HCT116 (cell line): ENCODE data around the gene RBM47.
A peak's percentile ranks its signal among the peaks of the same experiment; 100 is the strongest.

ENCODE experiments used
- CBX3 ChIP-seq: IDR thresholded peaks from 2 replicates; pipeline ENCODE4 v1.6.1; 2012; ENCODE audit warnings: low read depth
- EZH2 ChIP-seq: fragments of 200-600 bp; sonication (generic); IDR thresholded peaks from 2 replicates; pipeline ENCODE4 v1.6.1; 2017; ENCODE audit warnings: antibody characterized with exemption, mixed run types
- POLR2A ChIP-seq: IDR thresholded peaks from 2 replicates; pipeline ENCODE4 v1.7.0; 2011; ENCODE audit warnings: borderline replicate concordance; ENCODE audit not compliant: insufficient read depth, insufficient read length; ENCODE audit errors: extremely low read depth
- SIN3A ChIP-seq: IDR thresholded peaks from 2 replicates; pipeline ENCODE4 v1.6.1; 2012; ENCODE audit warnings: low read depth
- SRF ChIP-seq: IDR thresholded peaks from 2 replicates; pipeline ENCODE4 v1.6.1; 2012; ENCODE audit warnings: low read depth
- YY1 ChIP-seq: IDR thresholded peaks from 2 replicates; pipeline ENCODE4 v1.6.1; 2011; ENCODE audit warnings: low read length, low read depth, moderate library complexity, mild to moderate bottlenecking; ENCODE audit not compliant: insufficient replicate concordance; ENCODE audit errors: extremely low read depth
- TF ChIP-seq, protein P1 (sequence below), 3 experiments: fragments of 200-600 bp in 1 of 3; sonication (generic) in 1 of 3; IDR thresholded peaks in 2 of 3; conservative IDR thresholded peaks in 1 of 3; 2 replicates each; pipeline ENCODE4 v1.5.1; 2012 to 2017; ENCODE audit warnings: low read depth in 2 of 3, low read length in 2 of 3, antibody characterized with exemption in 1 of 3, borderline replicate concordance in 1 of 3, control low read depth in 1 of 3, mild to moderate bottlenecking in 1 of 3, mixed read lengths in 1 of 3, mixed run types in 1 of 3, moderate library complexity in 1 of 3; ENCODE audit not compliant: insufficient read depth in 1 of 3

GRCh38 chr4:40630335-40631021 is 814 bp upstream of the RBM47 start:
- TF ChIP-seq, protein P1, sequence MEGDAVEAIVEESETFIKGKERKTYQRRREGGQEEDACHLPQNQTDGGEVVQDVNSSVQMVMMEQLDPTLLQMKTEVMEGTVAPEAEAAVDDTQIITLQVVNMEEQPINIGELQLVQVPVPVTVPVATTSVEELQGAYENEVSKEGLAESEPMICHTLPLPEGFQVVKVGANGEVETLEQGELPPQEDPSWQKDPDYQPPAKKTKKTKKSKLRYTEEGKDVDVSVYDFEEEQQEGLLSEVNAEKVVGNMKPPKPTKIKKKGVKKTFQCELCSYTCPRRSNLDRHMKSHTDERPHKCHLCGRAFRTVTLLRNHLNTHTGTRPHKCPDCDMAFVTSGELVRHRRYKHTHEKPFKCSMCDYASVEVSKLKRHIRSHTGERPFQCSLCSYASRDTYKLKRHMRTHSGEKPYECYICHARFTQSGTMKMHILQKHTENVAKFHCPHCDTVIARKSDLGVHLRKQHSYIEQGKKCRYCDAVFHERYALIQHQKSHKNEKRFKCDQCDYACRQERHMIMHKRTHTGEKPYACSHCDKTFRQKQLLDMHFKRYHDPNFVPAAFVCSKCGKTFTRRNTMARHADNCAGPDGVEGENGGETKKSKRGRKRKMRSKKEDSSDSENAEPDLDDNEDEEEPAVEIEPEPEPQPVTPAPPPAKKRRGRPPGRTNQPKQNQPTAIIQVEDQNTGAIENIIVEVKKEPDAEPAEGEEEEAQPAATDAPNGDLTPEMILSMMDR (IDR thresholded peaks at IDR 0.05 in 2 of 3, conservative IDR thresholded peaks at IDR 0.05 in 1 of 3; ENCODE audit: borderline replicate concordance in 1 of 3, insufficient read depth in 1 of 3, low read depth in 2 of 3, low read length in 2 of 3): no peak
- TF ChIP-seq SIN3A (0 out of 2 replicates have a peak, but pooled peaks have one; percentile 8), YY1 (peak; percentile 13), POLR2A (peak; percentile 23), SRF (no peak), CBX3 (no peak), EZH2 (no peak)
